GM21423 (cell line): ENCODE measurements around the gene AK8.

Experiments
- ATAC-seq: cut with Tn5 transposase; IDR thresholded peaks from one replicate; pipeline ENCODE4 v1.9.1; 2021; ENCODE audit warnings: mild to moderate bottlenecking, moderate library complexity; ENCODE audit not compliant: unreplicated experiment

AK8 gene

DNA sequence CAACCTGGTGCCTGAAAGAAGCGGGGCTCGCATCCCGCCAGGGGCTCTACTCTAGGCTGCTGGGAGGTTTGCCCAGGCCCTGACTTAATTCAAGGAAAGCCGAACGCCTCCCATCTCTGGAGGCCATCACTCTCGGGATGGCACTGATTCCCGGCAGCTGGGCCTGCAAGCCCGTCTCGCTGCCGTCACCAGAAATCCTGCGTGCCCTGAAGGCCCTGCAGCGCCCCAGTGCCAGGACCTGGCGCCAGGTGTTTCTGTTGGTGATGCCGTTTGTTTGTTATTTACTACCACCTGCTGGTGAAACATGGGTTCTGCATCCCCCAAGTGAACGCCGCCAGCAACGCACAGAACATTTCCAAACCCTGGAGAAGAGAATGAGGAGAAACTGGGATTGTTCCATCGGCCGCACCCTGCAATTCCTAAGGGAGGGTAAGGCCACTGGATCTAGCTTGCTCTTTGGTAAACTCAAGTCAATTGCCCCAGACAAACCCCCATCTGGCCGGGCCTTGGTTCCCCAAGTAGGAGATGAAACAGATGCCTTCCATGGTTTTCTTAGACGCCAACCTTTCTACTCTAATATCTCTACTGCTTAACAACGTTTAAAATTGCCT, 77.9 kb downstream of the AK8 start:
- no peak for ATAC-seq

DNA sequence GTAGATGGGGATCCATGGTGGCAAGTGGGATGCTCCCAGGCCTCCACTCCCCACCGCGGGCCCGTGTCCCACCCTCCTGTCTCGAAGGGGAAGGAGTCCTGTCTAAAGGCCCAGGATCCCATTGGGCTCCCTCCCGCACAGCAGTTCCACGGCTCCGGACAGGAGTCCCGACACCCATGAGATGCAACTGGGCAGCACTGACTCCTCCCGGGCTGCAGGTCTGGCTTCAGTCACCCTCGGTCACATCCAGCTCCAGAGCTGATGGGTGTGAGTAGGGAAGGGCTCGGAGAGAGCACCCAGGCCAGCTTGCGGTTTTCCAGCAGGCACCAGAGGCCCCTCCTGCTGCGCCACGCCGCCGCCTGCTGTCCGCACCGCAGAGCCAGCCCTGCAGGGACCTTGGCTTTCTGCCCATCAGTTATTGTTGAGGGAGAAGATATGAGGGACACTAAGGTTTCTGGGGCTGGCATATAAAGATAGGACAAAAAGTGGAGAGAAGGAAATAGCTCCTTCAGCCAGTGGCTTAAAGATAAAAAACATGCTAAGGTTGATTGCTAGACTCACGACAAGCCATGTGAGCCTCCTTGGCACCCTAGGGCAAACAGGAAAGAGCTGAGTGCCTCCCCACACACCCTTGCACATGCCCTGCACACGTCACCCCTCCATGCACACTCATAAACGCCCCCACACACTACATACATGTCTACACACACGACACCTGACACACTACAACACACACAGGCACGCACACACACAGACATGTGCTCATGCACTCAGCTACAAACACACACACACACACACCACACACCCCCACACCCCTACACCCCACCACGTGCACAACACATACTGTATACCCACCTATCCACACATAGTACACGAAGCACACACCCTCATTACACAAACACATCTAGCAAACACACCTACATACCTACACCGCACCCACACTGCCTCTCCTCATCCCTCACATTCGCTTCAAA, 79.0 kb downstream of the AK8 start:
- ATAC-seq: no peak

DNA sequence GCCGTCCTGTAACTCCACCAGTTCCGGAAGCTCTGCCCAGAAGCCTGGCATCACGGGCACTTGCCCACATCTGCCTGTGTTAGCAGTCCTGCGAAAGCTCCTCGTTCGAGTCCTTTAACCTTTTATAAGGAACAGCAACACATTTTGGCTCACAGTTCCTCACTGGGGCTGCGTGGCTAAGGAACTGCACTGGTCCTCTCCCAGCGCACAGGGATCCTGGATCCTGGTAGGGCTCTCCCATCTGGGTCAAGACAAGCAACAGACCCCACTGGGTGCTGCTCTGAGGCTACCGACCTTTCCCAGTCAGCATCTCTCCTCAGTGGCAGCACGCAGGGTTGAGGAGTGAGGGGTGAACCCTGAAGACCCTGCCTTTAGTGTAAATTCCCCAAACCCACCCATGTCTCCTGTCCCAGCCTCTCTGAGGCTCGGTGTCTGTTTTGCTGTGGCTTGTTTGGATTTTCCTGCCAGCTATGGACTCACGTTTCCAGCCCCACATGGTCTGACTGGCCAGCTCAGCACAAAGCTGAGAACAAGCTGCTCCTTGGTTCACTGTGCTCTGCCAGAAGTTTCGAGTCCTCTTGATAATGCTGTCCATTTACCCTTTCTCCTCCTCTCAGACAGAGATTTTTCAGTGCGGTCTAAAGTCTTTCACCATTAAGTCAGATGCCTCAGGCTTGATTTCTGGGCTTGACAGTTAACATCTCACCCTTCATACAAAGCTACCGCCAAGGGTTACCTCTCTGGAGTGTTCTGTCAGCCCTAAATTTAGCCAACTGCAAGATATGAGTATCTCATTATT, 80.0 kb downstream of the AK8 start:
- ATAC-seq: no peak

DNA sequence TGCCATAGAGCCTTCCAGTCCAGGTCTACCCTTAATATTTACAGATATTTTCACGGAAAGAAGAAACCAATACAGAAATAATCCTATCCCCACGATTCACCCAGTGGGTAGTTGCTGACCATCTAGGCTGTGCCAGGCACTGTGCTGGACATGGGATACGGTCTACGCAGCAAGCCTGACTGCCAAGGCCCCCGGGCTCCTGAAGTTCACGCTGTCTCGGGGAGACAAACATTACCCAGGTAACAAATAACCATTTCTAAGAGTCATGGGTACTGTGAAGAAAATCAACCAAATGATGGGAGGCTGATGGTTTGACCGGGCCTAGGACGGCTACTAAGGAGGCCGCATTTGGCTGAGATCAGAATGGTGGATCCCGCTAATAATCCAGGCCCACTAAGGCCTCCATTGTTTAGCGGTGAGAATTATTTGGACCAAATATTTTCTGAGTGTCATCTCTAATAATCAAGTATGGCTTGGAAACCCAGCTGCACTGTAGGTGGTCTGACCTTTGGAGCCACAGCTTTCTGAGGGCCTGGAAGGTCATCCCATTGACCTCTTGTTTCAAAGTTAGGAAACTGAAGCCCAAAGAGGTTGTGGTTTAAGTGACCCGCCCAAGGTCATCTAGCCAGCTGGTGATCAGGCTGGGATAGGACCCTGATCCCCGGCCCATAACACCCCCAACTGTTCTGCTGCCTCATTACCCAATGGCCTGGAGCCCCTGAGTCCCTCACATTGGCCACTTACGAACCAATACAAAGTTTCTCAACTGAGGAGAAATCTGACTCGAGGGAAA, 82.4 kb downstream of the AK8 start:
- no peak for ATAC-seq

- ATAC-seq: no peak
These were observed 83.2 kb downstream of the AK8 start for GRCh38 chr9:132794730-132795380.

DNA sequence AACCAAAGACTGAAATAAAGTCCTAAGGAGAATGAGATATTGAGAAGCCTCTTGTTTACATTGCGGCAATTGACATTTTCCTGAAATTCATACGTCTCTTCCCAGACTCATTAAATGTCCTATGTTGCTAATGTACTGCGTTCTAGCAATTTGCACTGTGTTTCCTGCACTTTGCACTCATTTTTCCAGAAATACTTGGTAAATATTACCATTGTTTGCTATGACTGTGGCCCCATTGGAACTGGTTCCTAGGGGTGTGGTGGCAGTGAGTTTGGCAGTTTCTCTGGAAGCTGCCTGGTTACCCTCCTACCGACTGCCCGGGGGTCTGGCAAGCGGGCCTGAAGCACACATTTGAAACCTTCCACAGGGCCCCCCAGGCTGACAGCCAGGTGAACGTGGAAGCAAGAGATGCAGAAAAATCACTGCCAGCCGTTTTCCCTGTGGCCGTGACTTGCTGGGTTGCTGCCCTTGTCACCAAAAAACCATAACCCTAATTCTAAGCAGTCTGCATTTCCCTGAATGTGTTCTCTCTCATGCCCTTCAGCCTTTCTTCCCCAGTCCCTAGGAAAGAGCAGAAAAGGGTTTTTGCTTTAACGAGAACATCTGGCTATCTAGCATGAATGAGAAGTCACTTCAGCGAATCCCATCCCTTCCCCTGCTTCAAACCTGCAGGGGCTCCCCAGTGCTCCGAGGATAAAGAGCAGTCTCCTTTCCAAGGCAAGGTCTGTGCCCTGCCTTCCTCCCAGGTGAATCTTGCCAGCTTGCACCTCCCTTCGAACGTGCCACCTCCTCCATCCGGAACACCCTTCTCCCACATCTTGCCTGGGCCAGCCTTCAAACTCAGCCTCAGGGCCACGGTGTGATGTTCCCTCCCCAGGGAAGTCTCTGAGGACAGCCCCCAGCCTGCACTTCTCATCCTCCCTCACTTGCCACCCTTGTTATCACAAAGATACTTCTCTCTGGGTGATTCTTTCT, 84.2 kb downstream of the AK8 start:
- ATAC-seq: no peak

DNA sequence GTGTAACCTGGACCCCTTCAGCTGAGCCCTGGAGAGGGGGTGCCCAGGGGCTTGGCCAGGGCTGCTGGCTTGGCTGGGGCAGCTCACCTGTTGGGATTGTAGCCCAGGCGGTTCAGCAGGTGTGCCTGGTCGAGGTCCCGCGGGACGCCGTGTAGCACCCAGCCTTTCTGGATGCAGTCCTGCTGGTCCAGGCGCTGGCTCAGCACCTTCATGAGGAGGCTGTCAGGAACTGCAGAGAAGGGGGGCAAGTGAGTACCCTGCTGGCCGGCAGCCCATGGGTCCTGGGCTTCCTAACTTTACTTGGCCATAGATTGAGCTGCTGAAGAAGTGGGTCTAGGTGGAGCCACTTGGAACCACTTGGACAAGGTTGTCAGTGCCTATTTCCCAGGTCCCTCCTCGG, 85.5 kb downstream of the AK8 start:
- ATAC-seq: no peak

DNA sequence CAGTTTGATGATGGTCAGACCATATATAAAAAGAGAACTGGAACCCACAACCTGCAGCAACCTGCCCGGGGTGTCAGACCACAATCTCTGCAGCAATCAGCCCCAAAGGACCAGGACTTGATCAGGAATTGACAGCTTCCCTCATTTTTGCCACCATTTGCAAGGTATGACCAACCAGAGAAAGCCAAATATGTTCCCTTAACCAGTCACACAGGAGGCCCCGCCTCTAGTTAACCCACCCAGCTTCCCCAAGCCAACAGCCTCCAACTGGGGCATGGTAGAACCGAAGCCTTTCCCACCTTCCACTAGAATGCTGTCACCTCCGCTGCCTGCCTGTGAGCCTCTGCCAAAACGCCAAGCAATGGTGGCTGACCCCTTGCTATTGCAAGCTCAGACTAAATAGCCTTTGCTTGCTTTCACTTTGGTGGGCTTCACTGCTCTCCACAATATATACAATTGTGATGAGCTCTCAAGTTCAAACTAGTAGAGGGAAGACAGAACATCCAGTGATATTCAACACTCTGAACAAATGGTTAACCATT, 86.3 kb downstream of the AK8 start:
- ATAC-seq: no peak

DNA sequence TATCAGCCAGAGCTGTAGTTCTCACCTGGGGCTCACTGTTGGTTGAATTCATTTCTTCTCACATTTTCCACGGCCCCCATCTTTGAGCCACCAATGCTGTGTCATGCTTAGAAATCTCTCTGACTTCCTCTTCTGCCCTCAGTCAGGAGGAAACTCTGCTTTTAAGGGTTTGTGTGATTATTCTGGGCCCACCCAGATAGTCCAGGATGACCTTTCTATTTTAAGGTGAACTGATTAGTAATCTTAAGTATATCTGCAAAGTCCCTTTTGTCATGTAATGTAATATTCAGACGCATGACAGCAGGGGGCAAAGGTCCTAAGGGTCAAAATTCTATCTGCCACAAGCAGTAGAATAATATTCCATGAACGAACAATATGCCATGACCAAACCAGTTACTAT, 88.4 kb downstream of the AK8 start:
- no peak for ATAC-seq

GRCh38 chr9:132788378-132788777, 89.7 kb downstream of the AK8 start:
- ATAC-seq: no peak

DNA sequence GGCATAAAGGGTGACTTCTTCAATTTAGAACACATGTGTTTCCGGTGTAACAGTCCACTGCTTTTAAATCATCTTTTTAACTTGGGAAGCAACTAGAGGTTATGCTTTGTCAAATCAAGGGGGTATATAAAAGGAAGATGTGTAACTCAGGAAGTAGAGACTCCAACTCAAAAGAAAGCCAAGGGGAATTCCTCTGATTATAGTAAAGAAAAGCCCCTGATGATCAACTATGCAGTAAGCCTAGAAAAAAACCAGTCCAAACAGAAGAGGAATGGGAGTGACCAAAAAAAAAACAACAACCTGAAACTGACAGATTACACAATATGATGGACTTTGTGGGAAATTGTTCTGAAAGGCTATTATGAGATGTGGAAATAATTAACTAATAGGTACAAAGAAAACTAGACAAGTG, 90.3 kb downstream of the AK8 start:
- ATAC-seq: no peak

GRCh38 chr9:132784286-132784830, 93.7 kb downstream of the AK8 start:
- ATAC-seq: no peak

DNA sequence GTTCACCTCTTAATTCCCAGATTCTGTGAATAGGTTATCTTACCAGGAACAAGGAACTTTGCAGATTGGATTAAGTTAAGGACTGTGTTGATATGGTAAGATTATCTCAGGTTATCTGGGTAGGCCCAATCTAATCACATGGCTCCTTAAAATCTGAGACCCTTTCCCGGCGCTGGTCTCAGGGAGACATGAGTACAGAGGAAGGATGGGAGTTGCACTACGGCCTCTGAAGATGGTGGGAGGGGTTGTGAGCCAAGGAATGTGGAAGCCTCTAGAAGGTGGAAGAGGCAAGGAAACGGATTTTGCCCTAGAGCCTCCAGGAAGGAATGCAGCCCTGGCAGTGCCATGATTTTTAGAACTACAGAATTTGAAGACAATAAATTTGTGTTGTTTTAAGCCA, 95.1 kb downstream of the AK8 start:
- ATAC-seq: no peak

- no peak for ATAC-seq
These were observed 96.0 kb downstream of the AK8 start for GRCh38 chr9:132782037-132782436.

GRCh38 chr9:132780230-132781007, 97.7 kb downstream of the AK8 start:
- no peak for ATAC-seq

DNA sequence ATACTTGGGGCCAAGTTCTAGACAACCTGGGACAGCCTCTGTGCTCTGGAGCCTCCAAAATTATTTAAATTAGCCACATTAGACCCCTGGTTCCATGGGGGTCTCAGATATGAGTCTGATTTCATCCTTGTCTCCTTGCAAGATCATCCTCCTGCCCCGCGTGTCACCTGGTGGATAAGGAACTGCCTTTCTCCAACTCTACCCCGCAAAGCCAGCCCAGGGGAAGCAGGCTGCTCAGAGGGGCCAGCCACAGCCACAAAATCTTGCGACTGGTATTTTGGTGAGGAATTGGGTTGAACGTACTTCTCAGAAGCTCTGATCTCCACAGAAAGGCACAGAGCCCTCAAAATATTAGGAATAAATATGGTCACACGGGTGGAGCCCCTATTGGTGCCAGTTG, 101.2 kb downstream of the AK8 start:
- ATAC-seq: no peak

DNA sequence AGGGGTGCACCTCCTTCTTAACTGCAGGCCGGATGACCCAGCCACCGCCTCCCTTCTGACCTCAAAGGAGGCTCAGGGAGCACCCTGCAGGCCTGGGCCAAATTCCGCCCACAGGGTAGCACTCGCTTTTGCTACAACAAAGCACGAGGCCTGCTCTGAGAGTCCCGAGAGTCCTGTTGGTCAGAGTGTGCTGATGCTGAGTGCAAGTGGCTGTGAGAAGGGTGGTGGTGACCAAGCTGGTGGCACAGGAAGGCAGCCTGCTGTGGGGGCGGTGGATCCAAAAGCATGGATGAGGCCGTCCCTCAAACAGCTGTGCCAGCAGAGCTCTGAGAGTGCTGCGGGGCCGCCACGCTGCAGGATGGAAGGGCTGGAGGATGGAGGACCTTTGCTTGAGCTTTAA, 101.8 kb downstream of the AK8 start:
- ATAC-seq: no peak

DNA sequence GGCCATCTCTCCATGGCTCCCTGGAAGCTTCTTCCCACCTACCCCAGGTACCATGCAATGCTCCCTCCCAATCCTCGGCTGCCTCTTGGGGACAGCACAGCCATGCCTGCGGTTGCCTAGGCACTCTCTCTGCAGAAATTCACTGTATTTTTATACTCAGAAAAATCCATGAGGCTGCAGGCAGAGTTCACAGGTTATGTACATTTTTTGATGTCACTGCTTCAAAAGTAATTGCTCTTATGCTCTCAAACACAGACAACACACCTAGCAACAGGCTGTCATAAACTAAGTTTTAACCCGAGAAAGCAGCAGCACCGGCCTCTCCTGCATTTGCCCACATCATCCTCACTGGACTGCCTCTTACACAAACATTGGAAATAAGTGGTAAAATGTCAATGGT, 102.4 kb downstream of the AK8 start:
- no peak for ATAC-seq
